Activated CD8-positive, alpha-beta memory T cell treated with anti-CD3 and anti-CD28 coated beads, Interleukin-2, amount 10 ng/mL, durations not matched to agents 7 days and 5 days (primary cell): ENCODE data around the gene PLEKHH2. TPM values are rescaled to one million over a fixed set of nuclear protein-coding genes. Genes with fewer than 3 reads are reported as not detected.
A peak's percentile ranks its signal among the peaks of the same experiment; 100 is the strongest.
"Not testable (repeated sequence)": the region's sequence is repeated elsewhere in the genome, so short reads cannot be mapped to it uniquely, and the experiment has no call there.

Experiments
- ATAC-seq: fragments of 150-1000 bp; cut with Tn5 transposase; one replicate; pipeline ENCODE4 v1.10.0; 2021; ENCODE audit warnings: moderate library complexity
- CTCF ChIA-PET: fragments of 350-600 bp; sonication (Branson Sonifier 250); formaldehyde crosslinking; loops from one replicate; lab custom pipeline; 2021; ENCODE audit warnings: antibody characterized with exemption; lab: Charles Lee
- DNase-seq: peaks from one replicate; pipeline ENCODE4 v3.0.0-alpha.2; 2020
- H3K27ac Mint-ChIP-seq: one replicate; pipeline ENCODE4 v1.8.0; 2021; ENCODE audit warnings: mild to moderate bottlenecking, mixed read lengths
- H3K27me3 Mint-ChIP-seq: one replicate; pipeline ENCODE4 v1.8.0; 2021; ENCODE audit warnings: mixed read lengths
- H3K36me3 Mint-ChIP-seq: one replicate; pipeline ENCODE4 v1.8.0; 2021; ENCODE audit warnings: mild to moderate bottlenecking, mixed read lengths
- H3K4me1 Mint-ChIP-seq: one replicate; pipeline ENCODE4 v1.8.0; 2021; ENCODE audit warnings: mixed read lengths
- H3K4me3 Mint-ChIP-seq: one replicate; pipeline ENCODE4 v1.8.0; 2021; ENCODE audit warnings: mild to moderate bottlenecking, moderate library complexity, mixed read lengths
- H3K9me3 Mint-ChIP-seq: one replicate; pipeline ENCODE4 v1.8.0; 2022; ENCODE audit warnings: low read depth, mixed read lengths
- total RNA-seq, 2 experiments: library from RNA; stranded (reverse); gene quantifications; one replicate each; pipeline ENCODE4 v1.2.3, GENCODE V29; 2021

PLEKHH2 gene
- total RNA-seq, 2 experiments from 2014 or later: 0.54 to 0.67 TPM

- CTCF ChIA-PET: interaction anchor here (1.0 kb wide), 1 partner anchor 113 kb away, joined by 3 read pairs; no protein-coding TSS in a partner anchor
These were observed 24.8 kb upstream of the PLEKHH2 start for GRCh38 chr2:43611987-43612894.

GRCh38 chr2:43612944-43613343, 24.1 kb upstream of the PLEKHH2 start:
- H3K9me3 Mint-ChIP-seq: no peaks in the 10 kb centered on the region
- DNase-seq (no peak), ATAC-seq (no peak)
- H3K4me1 Mint-ChIP-seq: peaks cover 2% of the 10 kb centered on the region
- CTCF ChIA-PET: interaction anchor here (1.5 kb wide), 1 partner anchor 17 kb away, joined by 5 read pairs; the partner anchor contains the start of gene THADA
- peaks cover 9% of the 10 kb centered on the region for H3K27me3 Mint-ChIP-seq
- H3K27ac Mint-ChIP-seq: no peak overlapping the region
- no peaks in the 10 kb centered on the region for H3K36me3 Mint-ChIP-seq
- H3K4me3 Mint-ChIP-seq: no peak overlapping the region

More at GRCh38 chr2:43611987-43612894, 24.8 kb upstream of the PLEKHH2 start:
- H3K9me3 Mint-ChIP-seq: no peaks in the 10 kb centered on the region
- peak; percentile 80 for DNase-seq
- H3K4me3 Mint-ChIP-seq: no peak overlapping the region
- H3K36me3 Mint-ChIP-seq: no peaks in the 10 kb centered on the region
- no peak overlapping the region for H3K27ac Mint-ChIP-seq
- peaks cover 9% of the 10 kb centered on the region for H3K27me3 Mint-ChIP-seq
- H3K4me1 Mint-ChIP-seq: peaks cover 2% of the 10 kb centered on the region
- ATAC-seq: peak; percentile 92

- no peaks in the 10 kb centered on the region for H3K36me3 Mint-ChIP-seq
- H3K4me1 Mint-ChIP-seq: peaks cover 2% of the 10 kb centered on the region
- CTCF ChIA-PET: no interaction called here
- no peak overlapping the region for H3K27ac Mint-ChIP-seq
- no peaks in the 10 kb centered on the region for H3K9me3 Mint-ChIP-seq
- DNase-seq (no peak), ATAC-seq (no peak)
- H3K4me3 Mint-ChIP-seq: no peak overlapping the region
- peaks cover 20% of the 10 kb centered on the region for H3K27me3 Mint-ChIP-seq
These were observed 19.9 kb upstream of the PLEKHH2 start for GRCh38 chr2:43616967-43617680.

- no peak overlapping the region for H3K27ac Mint-ChIP-seq
- H3K9me3 Mint-ChIP-seq: no peaks in the 10 kb centered on the region
- no peak overlapping the region for H3K4me3 Mint-ChIP-seq
- DNase-seq: no peak
- no peaks in the 10 kb centered on the region for H3K4me1 Mint-ChIP-seq
- CTCF ChIA-PET: interaction anchor here (1.7 kb wide), 1 partner anchor 14 kb away, joined by 3 read pairs; no protein-coding TSS in a partner anchor
- ATAC-seq: no peak
- H3K27me3 Mint-ChIP-seq: peaks cover 30% of the 10 kb centered on the region
- no peaks in the 10 kb centered on the region for H3K36me3 Mint-ChIP-seq
These were observed 17.5 kb upstream of the PLEKHH2 start for GRCh38 chr2:43619511-43619910.

- CTCF ChIA-PET: interaction anchor here (0.5 kb wide), 1 partner anchor 1983 kb away, joined by 4 read pairs; no protein-coding TSS in a partner anchor
- Mint-ChIP-seq H3K4me1 (no peaks in the 10 kb centered on the region), H3K27me3 (peaks cover 28% of the 10 kb centered on the region), H3K9me3 (no peaks in the 10 kb centered on the region), H3K27ac (no peak overlapping the region), H3K4me3 (no peak overlapping the region), H3K36me3 (no peaks in the 10 kb centered on the region)
- no peak for DNase-seq
- no peak for ATAC-seq
These were observed 14.1 kb upstream of the PLEKHH2 start for GRCh38 chr2:43622931-43623451.

GRCh38 chr2:43631618-43632317, 5.3 kb upstream of the PLEKHH2 start:
- H3K9me3 Mint-ChIP-seq: no peaks in the 10 kb centered on the region

GRCh38 chr2:43634604-43635306, 2.3 kb upstream of the PLEKHH2 start:
- no peaks in the 10 kb centered on the region for H3K9me3 Mint-ChIP-seq
- DNase-seq: no peak
- CTCF ChIA-PET: interaction anchor here (0.6 kb wide), 1 partner anchor 40 kb away, joined by 3 read pairs; no protein-coding TSS in a partner anchor
- H3K4me1 Mint-ChIP-seq: peaks cover 15% of the 10 kb centered on the region
- H3K27ac Mint-ChIP-seq: no peak overlapping the region
- H3K4me3 Mint-ChIP-seq: no peak overlapping the region
- H3K36me3 Mint-ChIP-seq: peaks cover 2% of the 10 kb centered on the region
- ATAC-seq: no peak
- H3K27me3 Mint-ChIP-seq: peaks cover 70% of the 10 kb centered on the region

More at GRCh38 chr2:43631618-43632317, 5.3 kb upstream of the PLEKHH2 start:
- Mint-ChIP-seq H3K36me3 (no peaks in the 10 kb centered on the region), H3K27ac (no peak overlapping the region), H3K4me1 (peaks cover 7% of the 10 kb centered on the region), H3K4me3 (no peak overlapping the region), H3K27me3 (peaks cover 70% of the 10 kb centered on the region)
- DNase-seq (no peak), ATAC-seq (no peak)
- CTCF ChIA-PET: no interaction called here

- Mint-ChIP-seq H3K4me3 (peak overlapping the region; percentile 80), H3K27me3 (peaks cover 58% of the 10 kb centered on the region), H3K4me1 (peaks cover 15% of the 10 kb centered on the region)
- CTCF ChIA-PET: interaction anchor here (0.9 kb wide), 1 partner anchor 66 kb away, joined by 3 read pairs; no protein-coding TSS in a partner anchor
- not testable (repeated sequence) for DNase-seq, H3K36me3 Mint-ChIP-seq, H3K9me3 Mint-ChIP-seq, ATAC-seq, H3K27ac Mint-ChIP-seq
These were observed 907 bp upstream of the PLEKHH2 start for GRCh38 chr2:43636153-43636552.

- ATAC-seq: peak; percentile 27
- peaks cover 15% of the 10 kb centered on the region for H3K4me1 Mint-ChIP-seq
- CTCF ChIA-PET: interaction anchor here (0.8 to 0.9 kb wide), 4 partner anchors 18 to 140 kb away, joined by 3 to 4 read pairs (median 3); no protein-coding TSS in a partner anchor
- peaks cover 2% of the 10 kb centered on the region for H3K36me3 Mint-ChIP-seq
- peak overlapping the region; percentile 80 for H3K4me3 Mint-ChIP-seq
- no peaks in the 10 kb centered on the region for H3K9me3 Mint-ChIP-seq
- H3K27me3 Mint-ChIP-seq: peaks cover 54% of the 10 kb centered on the region
- H3K27ac Mint-ChIP-seq: peak overlapping the region; percentile 66
- DNase-seq: peak; percentile 46
These were observed 439 bp upstream of the PLEKHH2 start for GRCh38 chr2:43636621-43637020.

- DNase-seq (no peak), ATAC-seq (no peak)
- Mint-ChIP-seq H3K9me3 (no peaks in the 10 kb centered on the region), H3K36me3 (peaks cover 2% of the 10 kb centered on the region), H3K27ac (no peak overlapping the region), H3K4me3 (no peak overlapping the region), H3K4me1 (peaks cover 6% of the 10 kb centered on the region), H3K27me3 (peaks cover 23% of the 10 kb centered on the region)
- CTCF ChIA-PET: no interaction called here
These were observed 5.3 kb downstream of the PLEKHH2 start for GRCh38 chr2:43642363-43642762.

- Mint-ChIP-seq H3K27me3 (peaks cover 22% of the 10 kb centered on the region), H3K27ac (no peak overlapping the region), H3K36me3 (peaks cover 2% of the 10 kb centered on the region), H3K4me3 (no peak overlapping the region), H3K9me3 (no peaks in the 10 kb centered on the region), H3K4me1 (no peaks in the 10 kb centered on the region)
- CTCF ChIA-PET: no interaction called here
- no peak for ATAC-seq
- DNase-seq: no peak
These were observed 6.6 kb downstream of the PLEKHH2 start for GRCh38 chr2:43643680-43644079.

GRCh38 chr2:43648994-43649701, 12.1 kb downstream of the PLEKHH2 start:
- Mint-ChIP-seq H3K27me3 (peaks cover 44% of the 10 kb centered on the region), H3K36me3 (no peaks in the 10 kb centered on the region), H3K9me3 (no peaks in the 10 kb centered on the region), H3K27ac (no peak overlapping the region), H3K4me3 (no peak overlapping the region), H3K4me1 (no peaks in the 10 kb centered on the region)
- ATAC-seq: no peak
- CTCF ChIA-PET: no interaction called here
- DNase-seq: no peak
